Measurements from ENCODE around the gene FHIP1A. TPM values are rescaled to one million over a fixed set of nuclear protein-coding genes. Genes with fewer than 3 reads are reported as not detected.

The FHIP1A gene
- polyA plus RNA-seq, 3 donors: 0.01 TPM; not detected in 2

GRCh38 chr4:151415978-151416377 lies 7.0 kb downstream of the FHIP1A start:
- intact Hi-C loops (cut with micrococcal nuclease): no loop called here
- no peaks in the 10 kb centered on the region for H3K79me2 ChIP-seq (ENCODE audit: insufficient read depth, low read length)
- H3K4me1 ChIP-seq (ENCODE audit: control insufficient read depth in 1 of 2, insufficient read depth in 2 of 2, low read length in 2 of 2): peaks cover 0 to 11% of the 10 kb centered on the region in 2 donors
- no peak for DNase-seq
- Mint-ChIP-seq H3K9me3 (no peaks in the 10 kb centered on the region), H3K4me3 (no peak overlapping the region), H3K4me1 (peaks cover 11% of the 10 kb centered on the region), H3K27ac (no peak overlapping the region), H3K36me3 (no peaks in the 10 kb centered on the region), H3K27me3 (ENCODE audit: low read depth in 3 of 3) (peaks cover 9 to 30% (median 16%) of the 10 kb centered on the region in 3 donors)
- no peaks in the 10 kb centered on the region for H3K9me3 ChIP-seq (replicated peaks in 1 of 2; ENCODE audit: control insufficient read depth in 1 of 2, insufficient read depth in 1 of 2, low read length in 2 of 2)
- no peak overlapping the region for H3K4me2 ChIP-seq (replicated peaks; ENCODE audit: extremely low read depth, low read length, poor library complexity, severe bottlenecking)
- peaks cover 2 to 3% of the 10 kb centered on the region in 2 donors for H3K27me3 ChIP-seq (ENCODE audit: control insufficient read depth in 2 of 2, insufficient read depth in 2 of 2, low read length in 2 of 2)
- H3K36me3 ChIP-seq (replicated peaks in 1 of 2; ENCODE audit: control insufficient read depth in 1 of 2, insufficient read depth in 2 of 2, low read length in 2 of 2): no peaks in the 10 kb centered on the region
- H3K9ac ChIP-seq (ENCODE audit: insufficient read depth, low read length, poor library complexity, severe bottlenecking): no peak overlapping the region
- no peak overlapping the region for H3K27ac ChIP-seq (ENCODE audit: low read depth in 1 of 2, low read length in 2 of 2)
- no peaks in the 10 kb centered on the region for H4K20me1 ChIP-seq (ENCODE audit: insufficient read depth, low read length)
- H3K4me3 ChIP-seq (replicated peaks in 1 of 3; ENCODE audit: low read depth in 2 of 3, low read length in 3 of 3): no peak overlapping the region
- no peak for TF ChIP-seq CTCF (IDR thresholded peaks at IDR 0.05)
- H2AFZ ChIP-seq (ENCODE audit: insufficient read depth, low read depth, low read length, poor library complexity, severe bottlenecking): no peak overlapping the region

GRCh38 chr4:151417164-151417571 lies 8.2 kb downstream of the FHIP1A start:
- Histone ChIP-seq H3K27ac (ENCODE audit: low read depth in 1 of 2, low read length in 2 of 2) (no peak overlapping the region), H3K27me3 (ENCODE audit: control insufficient read depth in 2 of 2, insufficient read depth in 2 of 2, low read length in 2 of 2) (no peaks in the 10 kb centered on the region), H3K4me3 (replicated peaks in 1 of 3; ENCODE audit: low read depth in 2 of 3, low read length in 3 of 3) (no peak overlapping the region), H3K4me2 (replicated peaks; ENCODE audit: extremely low read depth, low read length, poor library complexity, severe bottlenecking) (no peak overlapping the region), H3K36me3 (replicated peaks in 1 of 2; ENCODE audit: control insufficient read depth in 1 of 2, insufficient read depth in 2 of 2, low read length in 2 of 2) (no peaks in the 10 kb centered on the region), H4K20me1 (ENCODE audit: insufficient read depth, low read length) (no peaks in the 10 kb centered on the region), H3K9ac (ENCODE audit: insufficient read depth, low read length, poor library complexity, severe bottlenecking) (no peak overlapping the region), H3K9me3 (replicated peaks in 1 of 2; ENCODE audit: control insufficient read depth in 1 of 2, insufficient read depth in 1 of 2, low read length in 2 of 2) (no peaks in the 10 kb centered on the region), H3K4me1 (ENCODE audit: control insufficient read depth in 1 of 2, insufficient read depth in 2 of 2, low read length in 2 of 2) (peaks cover 0 to 11% of the 10 kb centered on the region in 2 donors), H2AFZ (ENCODE audit: insufficient read depth, low read depth, low read length, poor library complexity, severe bottlenecking) (no peak overlapping the region), H3K79me2 (ENCODE audit: insufficient read depth, low read length) (no peaks in the 10 kb centered on the region)
- Mint-ChIP-seq H3K4me3 (no peak overlapping the region), H3K27me3 (ENCODE audit: low read depth in 3 of 3) (peaks cover 9 to 19% (median 9%) of the 10 kb centered on the region in 3 donors), H3K9me3 (no peaks in the 10 kb centered on the region), H3K36me3 (no peaks in the 10 kb centered on the region), H3K4me1 (peaks cover 11% of the 10 kb centered on the region), H3K27ac (no peak overlapping the region)
- TF ChIP-seq CTCF (IDR thresholded peaks at IDR 0.05): no peak
- intact Hi-C loops (cut with micrococcal nuclease): no loop called here
- 96% methylated on average over 5 of the region's 5 CpGs for WGBS (ENCODE audit: insufficient coverage)
- DNase-seq: no peak
